WTC11 (cell line): ENCODE data around the gene ACTR6. TPM values are rescaled to one million over a fixed set of nuclear protein-coding genes. Genes with fewer than 3 reads are reported as not detected.

Experiments
- ATAC-seq: fragments of 200-7000 bp; cut with Tn5 transposase; 2 replicates; pipeline ENCODE4 v1.10.0; 2021; ENCODE audit warnings: mild to moderate bottlenecking, moderate library complexity
- CTCF ChIA-PET: fragments of 300-600 bp; sonication (Branson Sonifier 250); formaldehyde crosslinking; loops from one replicate; lab custom pipeline; 2021; ENCODE audit warnings: antibody characterized with exemption; lab: Charles Lee
- POLR2A ChIA-PET: fragments of 350-600 bp; sonication (Branson Sonifier 250); formaldehyde crosslinking; loops from one replicate; lab custom pipeline; 2021; ENCODE audit warnings: antibody characterized with exemption; lab: Charles Lee
- DNase-seq: peaks from one replicate; pipeline ENCODE4 v3.0.0; 2021; ENCODE audit warnings: low spot score
- H3K27ac Mint-ChIP-seq: 2 replicates; pipeline ENCODE4 v1.8.0; 2021; ENCODE audit warnings: mixed read lengths
- H3K27me3 Mint-ChIP-seq: 2 replicates; pipeline ENCODE4 v1.8.0; 2021; ENCODE audit warnings: low read depth, mild to moderate bottlenecking, moderate library complexity, mixed read lengths
- H3K36me3 Mint-ChIP-seq: 2 replicates; pipeline ENCODE4 v1.8.0; 2021; ENCODE audit warnings: mixed read lengths
- H3K4me1 Mint-ChIP-seq: 2 replicates; pipeline ENCODE4 v1.8.0; 2022; ENCODE audit warnings: mixed read lengths
- H3K4me3 Mint-ChIP-seq: 2 replicates; pipeline ENCODE4 v1.8.0; 2021; ENCODE audit warnings: mild to moderate bottlenecking, moderate library complexity, mixed read lengths
- H3K9me3 Mint-ChIP-seq: 2 replicates; pipeline ENCODE4 v1.8.0; 2021; ENCODE audit warnings: mixed read lengths
- EMX1 ChIP-seq: fragments of 250-450 bp; sonication (Bioruptor Pico); IDR thresholded peaks from 2 replicates; pipeline ENCODE4 v1.8.0; 2021; ENCODE audit warnings: mild to moderate bottlenecking
- FOXJ3 ChIP-seq: sonication (generic); formaldehyde crosslinking; IDR thresholded peaks from 2 replicates; pipeline ENCODE4 v1.9.0; 2021; ENCODE audit warnings: missing genetic modification reagents, mild to moderate bottlenecking, borderline replicate concordance
- GRHL2 ChIP-seq: fragments of 250-450 bp; sonication (Bioruptor Pico); IDR thresholded peaks from 2 replicates; pipeline ENCODE4 v1.8.0; 2022; ENCODE audit warnings: mild to moderate bottlenecking, moderate library complexity; ENCODE audit not compliant: insufficient replicate concordance, severe bottlenecking
- IRF2 ChIP-seq: sonication (generic); formaldehyde crosslinking; IDR thresholded peaks from 2 replicates; pipeline ENCODE4 v1.8.0; 2022; ENCODE audit warnings: low read depth, missing genetic modification reagents, borderline replicate concordance
- KAT7 ChIP-seq: sonication (generic); formaldehyde crosslinking; IDR thresholded peaks from 2 replicates; pipeline ENCODE4 v1.8.1; 2023; ENCODE audit warnings: missing genetic modification reagents, mild to moderate bottlenecking, borderline replicate concordance
- NFATC4 ChIP-seq: fragments of 250-450 bp; sonication (Bioruptor Pico); IDR thresholded peaks from 2 replicates; pipeline ENCODE4 v1.9.0; 2021; ENCODE audit warnings: mild to moderate bottlenecking
- NR3C1 ChIP-seq: sonication (generic); formaldehyde crosslinking; conservative IDR thresholded peaks from 2 replicates; pipeline ENCODE4 v1.8.1; 2023; ENCODE audit warnings: low read depth, mild to moderate bottlenecking, missing genetic modification reagents
- PRRX2 ChIP-seq: fragments of 250-450 bp; sonication (Bioruptor Pico); IDR thresholded peaks from 2 replicates; pipeline ENCODE4 v1.8.0; 2021; ENCODE audit warnings: mild to moderate bottlenecking
- SP1 ChIP-seq: sonication (generic); formaldehyde crosslinking; conservative IDR thresholded peaks from 2 replicates; pipeline ENCODE4 v1.8.1; 2022; ENCODE audit warnings: missing genetic modification reagents
- TP53 ChIP-seq: sonication (generic); formaldehyde crosslinking; IDR thresholded peaks from 2 replicates; pipeline ENCODE4 v1.8.1; 2023; ENCODE audit warnings: mild to moderate bottlenecking, missing genetic modification reagents
- ZNF121 ChIP-seq: sonication (generic); formaldehyde crosslinking; IDR thresholded peaks from 2 replicates; pipeline ENCODE4 v1.8.0; 2023; ENCODE audit warnings: missing genetic modification reagents
- ZNF219 ChIP-seq: sonication (generic); formaldehyde crosslinking; IDR thresholded peaks from 2 replicates; pipeline ENCODE4 v1.8.0; 2023; ENCODE audit warnings: missing genetic modification reagents, mild to moderate bottlenecking, borderline replicate concordance
- ZNF671 ChIP-seq: fragments of 250-450 bp; sonication (Bioruptor Pico); IDR thresholded peaks from 2 replicates; pipeline ENCODE4 v1.8.0; 2021; ENCODE audit warnings: mild to moderate bottlenecking
- total RNA-seq: library from RNA; stranded (reverse); gene quantifications from 3 replicates; pipeline ENCODE4 v1.2.3, GENCODE V29; 2021
- TF ChIP-seq, protein P1 (sequence below): sonication (generic); formaldehyde crosslinking; IDR thresholded peaks from 2 replicates; pipeline ENCODE4 v1.8.1; 2023; ENCODE audit warnings: mild to moderate bottlenecking, missing genetic modification reagents, moderate library complexity
- TF ChIP-seq, protein P2 (sequence below): sonication (generic); formaldehyde crosslinking; IDR thresholded peaks from 2 replicates; pipeline ENCODE4 v1.8.1; 2022; ENCODE audit warnings: missing genetic modification reagents, borderline replicate concordance
- TF ChIP-seq, protein P3 (sequence below): sonication (generic); formaldehyde crosslinking; IDR thresholded peaks from 2 replicates; pipeline ENCODE4 v1.8.0; 2022; ENCODE audit warnings: mild to moderate bottlenecking, missing genetic modification reagents
- TF ChIP-seq, protein P4 (sequence below): fragments of 250-450 bp; sonication (Bioruptor Pico); IDR thresholded peaks from 2 replicates; pipeline ENCODE4 v1.9.0; 2021; ENCODE audit warnings: mild to moderate bottlenecking, borderline replicate concordance
- TF ChIP-seq, protein P5 (sequence below): sonication (generic); formaldehyde crosslinking; IDR thresholded peaks from 2 replicates; pipeline ENCODE4 v1.8.1; 2023; ENCODE audit warnings: mild to moderate bottlenecking, missing genetic modification reagents
- TF ChIP-seq, protein P6 (sequence below): sonication (generic); formaldehyde crosslinking; IDR thresholded peaks from 2 replicates; pipeline ENCODE4 v1.8.1; 2022; ENCODE audit warnings: low read depth, missing genetic modification reagents, borderline replicate concordance
- TF ChIP-seq, protein P7 (sequence below): sonication (generic); formaldehyde crosslinking; IDR thresholded peaks from 2 replicates; pipeline ENCODE4 v1.8.0; 2022; ENCODE audit warnings: mild to moderate bottlenecking, missing genetic modification reagents

The ACTR6 gene
- total RNA-seq, 1 experiment from 2014 or later, result 37.6 TPM

DNA sequence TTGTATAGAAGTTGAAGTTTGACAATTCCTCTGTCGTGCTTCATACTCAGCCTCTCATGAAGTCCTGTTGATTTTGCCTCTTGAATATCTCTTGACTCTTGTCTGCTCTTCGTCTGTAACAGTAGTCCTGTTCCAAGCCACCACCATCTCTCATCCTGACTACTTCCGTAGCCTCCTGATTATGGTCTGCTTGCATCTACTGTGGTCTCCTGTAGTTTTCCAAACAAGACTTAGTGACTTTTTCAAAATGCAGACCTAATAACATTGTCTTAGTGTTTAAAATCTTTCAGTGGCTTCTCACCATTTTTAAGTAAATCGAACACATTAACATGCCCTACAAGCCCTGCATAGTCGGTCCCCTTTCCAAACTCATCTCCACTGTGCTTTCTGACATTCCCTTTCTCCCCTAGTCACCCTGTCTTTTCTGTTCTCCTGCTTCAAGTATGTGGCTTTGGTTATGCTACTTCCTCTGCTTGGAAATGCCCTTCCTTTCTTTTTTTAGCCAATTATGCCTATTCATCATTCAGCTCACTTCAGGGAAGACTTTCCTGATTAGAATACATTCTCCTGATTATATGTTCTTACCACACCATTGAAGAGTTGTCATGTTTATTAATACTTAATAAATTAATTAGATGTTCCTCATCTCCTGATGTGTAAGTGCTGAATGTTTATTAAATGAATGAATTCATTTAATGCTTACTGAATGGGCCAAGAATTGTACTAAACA, 68.4 kb downstream of the ACTR6 start:
- peaks cover 22% of the 10 kb centered on the region for H3K4me1 Mint-ChIP-seq
- no peaks in the 10 kb centered on the region for H3K27me3 Mint-ChIP-seq
- no peaks in the 10 kb centered on the region for H3K9me3 Mint-ChIP-seq
- H3K36me3 Mint-ChIP-seq, result no peaks in the 10 kb centered on the region
- TF ChIP-seq, protein P1, sequence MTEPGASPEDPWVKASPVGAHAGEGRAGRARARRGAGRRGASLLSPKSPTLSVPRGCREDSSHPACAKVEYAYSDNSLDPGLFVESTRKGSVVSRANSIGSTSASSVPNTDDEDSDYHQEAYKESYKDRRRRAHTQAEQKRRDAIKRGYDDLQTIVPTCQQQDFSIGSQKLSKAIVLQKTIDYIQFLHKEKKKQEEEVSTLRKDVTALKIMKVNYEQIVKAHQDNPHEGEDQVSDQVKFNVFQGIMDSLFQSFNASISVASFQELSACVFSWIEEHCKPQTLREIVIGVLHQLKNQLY (CRISPR knock-in tag), result no peak
- TF ChIP-seq, protein P2, sequence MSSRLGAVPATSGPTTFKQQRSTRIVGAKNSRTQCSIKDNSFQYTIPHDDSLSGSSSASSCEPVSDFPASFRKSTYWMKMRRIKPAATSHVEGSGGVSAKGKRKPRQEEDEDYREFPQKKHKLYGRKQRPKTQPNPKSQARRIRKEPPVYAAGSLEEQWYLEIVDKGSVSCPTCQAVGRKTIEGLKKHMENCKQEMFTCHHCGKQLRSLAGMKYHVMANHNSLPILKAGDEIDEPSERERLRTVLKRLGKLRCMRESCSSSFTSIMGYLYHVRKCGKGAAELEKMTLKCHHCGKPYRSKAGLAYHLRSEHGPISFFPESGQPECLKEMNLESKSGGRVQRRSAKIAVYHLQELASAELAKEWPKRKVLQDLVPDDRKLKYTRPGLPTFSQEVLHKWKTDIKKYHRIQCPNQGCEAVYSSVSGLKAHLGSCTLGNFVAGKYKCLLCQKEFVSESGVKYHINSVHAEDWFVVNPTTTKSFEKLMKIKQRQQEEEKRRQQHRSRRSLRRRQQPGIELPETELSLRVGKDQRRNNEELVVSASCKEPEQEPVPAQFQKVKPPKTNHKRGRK, result no peak
- TF ChIP-seq, protein P3, sequence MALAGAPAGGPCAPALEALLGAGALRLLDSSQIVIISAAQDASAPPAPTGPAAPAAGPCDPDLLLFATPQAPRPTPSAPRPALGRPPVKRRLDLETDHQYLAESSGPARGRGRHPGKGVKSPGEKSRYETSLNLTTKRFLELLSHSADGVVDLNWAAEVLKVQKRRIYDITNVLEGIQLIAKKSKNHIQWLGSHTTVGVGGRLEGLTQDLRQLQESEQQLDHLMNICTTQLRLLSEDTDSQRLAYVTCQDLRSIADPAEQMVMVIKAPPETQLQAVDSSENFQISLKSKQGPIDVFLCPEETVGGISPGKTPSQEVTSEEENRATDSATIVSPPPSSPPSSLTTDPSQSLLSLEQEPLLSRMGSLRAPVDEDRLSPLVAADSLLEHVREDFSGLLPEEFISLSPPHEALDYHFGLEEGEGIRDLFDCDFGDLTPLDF (CRISPR knock-in tag), result no peak
- TF ChIP-seq PRRX2 (no peak), ZNF121 (CRISPR knock-in tag) (no peak), TP53 (CRISPR knock-in tag) (no peak)
- TF ChIP-seq, protein P4, sequence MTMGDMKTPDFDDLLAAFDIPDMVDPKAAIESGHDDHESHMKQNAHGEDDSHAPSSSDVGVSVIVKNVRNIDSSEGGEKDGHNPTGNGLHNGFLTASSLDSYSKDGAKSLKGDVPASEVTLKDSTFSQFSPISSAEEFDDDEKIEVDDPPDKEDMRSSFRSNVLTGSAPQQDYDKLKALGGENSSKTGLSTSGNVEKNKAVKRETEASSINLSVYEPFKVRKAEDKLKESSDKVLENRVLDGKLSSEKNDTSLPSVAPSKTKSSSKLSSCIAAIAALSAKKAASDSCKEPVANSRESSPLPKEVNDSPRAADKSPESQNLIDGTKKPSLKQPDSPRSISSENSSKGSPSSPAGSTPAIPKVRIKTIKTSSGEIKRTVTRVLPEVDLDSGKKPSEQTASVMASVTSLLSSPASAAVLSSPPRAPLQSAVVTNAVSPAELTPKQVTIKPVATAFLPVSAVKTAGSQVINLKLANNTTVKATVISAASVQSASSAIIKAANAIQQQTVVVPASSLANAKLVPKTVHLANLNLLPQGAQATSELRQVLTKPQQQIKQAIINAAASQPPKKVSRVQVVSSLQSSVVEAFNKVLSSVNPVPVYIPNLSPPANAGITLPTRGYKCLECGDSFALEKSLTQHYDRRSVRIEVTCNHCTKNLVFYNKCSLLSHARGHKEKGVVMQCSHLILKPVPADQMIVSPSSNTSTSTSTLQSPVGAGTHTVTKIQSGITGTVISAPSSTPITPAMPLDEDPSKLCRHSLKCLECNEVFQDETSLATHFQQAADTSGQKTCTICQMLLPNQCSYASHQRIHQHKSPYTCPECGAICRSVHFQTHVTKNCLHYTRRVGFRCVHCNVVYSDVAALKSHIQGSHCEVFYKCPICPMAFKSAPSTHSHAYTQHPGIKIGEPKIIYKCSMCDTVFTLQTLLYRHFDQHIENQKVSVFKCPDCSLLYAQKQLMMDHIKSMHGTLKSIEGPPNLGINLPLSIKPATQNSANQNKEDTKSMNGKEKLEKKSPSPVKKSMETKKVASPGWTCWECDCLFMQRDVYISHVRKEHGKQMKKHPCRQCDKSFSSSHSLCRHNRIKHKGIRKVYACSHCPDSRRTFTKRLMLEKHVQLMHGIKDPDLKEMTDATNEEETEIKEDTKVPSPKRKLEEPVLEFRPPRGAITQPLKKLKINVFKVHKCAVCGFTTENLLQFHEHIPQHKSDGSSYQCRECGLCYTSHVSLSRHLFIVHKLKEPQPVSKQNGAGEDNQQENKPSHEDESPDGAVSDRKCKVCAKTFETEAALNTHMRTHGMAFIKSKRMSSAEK (CRISPR knock-in tag), result no peak
- TF ChIP-seq, protein P5, sequence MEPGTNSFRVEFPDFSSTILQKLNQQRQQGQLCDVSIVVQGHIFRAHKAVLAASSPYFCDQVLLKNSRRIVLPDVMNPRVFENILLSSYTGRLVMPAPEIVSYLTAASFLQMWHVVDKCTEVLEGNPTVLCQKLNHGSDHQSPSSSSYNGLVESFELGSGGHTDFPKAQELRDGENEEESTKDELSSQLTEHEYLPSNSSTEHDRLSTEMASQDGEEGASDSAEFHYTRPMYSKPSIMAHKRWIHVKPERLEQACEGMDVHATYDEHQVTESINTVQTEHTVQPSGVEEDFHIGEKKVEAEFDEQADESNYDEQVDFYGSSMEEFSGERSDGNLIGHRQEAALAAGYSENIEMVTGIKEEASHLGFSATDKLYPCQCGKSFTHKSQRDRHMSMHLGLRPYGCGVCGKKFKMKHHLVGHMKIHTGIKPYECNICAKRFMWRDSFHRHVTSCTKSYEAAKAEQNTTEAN (CRISPR knock-in tag), result no peak
- TF ChIP-seq, protein P6, sequence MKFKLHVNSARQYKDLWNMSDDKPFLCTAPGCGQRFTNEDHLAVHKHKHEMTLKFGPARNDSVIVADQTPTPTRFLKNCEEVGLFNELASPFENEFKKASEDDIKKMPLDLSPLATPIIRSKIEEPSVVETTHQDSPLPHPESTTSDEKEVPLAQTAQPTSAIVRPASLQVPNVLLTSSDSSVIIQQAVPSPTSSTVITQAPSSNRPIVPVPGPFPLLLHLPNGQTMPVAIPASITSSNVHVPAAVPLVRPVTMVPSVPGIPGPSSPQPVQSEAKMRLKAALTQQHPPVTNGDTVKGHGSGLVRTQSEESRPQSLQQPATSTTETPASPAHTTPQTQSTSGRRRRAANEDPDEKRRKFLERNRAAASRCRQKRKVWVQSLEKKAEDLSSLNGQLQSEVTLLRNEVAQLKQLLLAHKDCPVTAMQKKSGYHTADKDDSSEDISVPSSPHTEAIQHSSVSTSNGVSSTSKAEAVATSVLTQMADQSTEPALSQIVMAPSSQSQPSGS (CRISPR knock-in tag), result no peak
- TF ChIP-seq, protein P7, sequence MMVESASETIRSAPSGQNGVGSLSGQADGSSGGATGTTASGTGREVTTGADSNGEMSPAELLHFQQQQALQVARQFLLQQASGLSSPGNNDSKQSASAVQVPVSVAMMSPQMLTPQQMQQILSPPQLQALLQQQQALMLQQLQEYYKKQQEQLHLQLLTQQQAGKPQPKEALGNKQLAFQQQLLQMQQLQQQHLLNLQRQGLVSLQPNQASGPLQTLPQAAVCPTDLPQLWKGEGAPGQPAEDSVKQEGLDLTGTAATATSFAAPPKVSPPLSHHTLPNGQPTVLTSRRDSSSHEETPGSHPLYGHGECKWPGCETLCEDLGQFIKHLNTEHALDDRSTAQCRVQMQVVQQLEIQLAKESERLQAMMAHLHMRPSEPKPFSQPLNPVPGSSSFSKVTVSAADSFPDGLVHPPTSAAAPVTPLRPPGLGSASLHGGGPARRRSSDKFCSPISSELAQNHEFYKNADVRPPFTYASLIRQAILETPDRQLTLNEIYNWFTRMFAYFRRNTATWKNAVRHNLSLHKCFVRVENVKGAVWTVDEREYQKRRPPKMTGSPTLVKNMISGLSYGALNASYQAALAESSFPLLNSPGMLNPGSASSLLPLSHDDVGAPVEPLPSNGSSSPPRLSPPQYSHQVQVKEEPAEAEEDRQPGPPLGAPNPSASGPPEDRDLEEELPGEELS (CRISPR knock-in tag), result no peak
- TF ChIP-seq, all 79 proteins: peak for 0
- ChIA-PET CTCF (no interaction called here), POLR2A (no interaction called here)
- Mint-ChIP-seq H3K27ac (peak overlapping the region; percentile 33), H3K4me3 (peak overlapping the region; percentile 98)
- no peak for ATAC-seq
- no peak for DNase-seq

DNA sequence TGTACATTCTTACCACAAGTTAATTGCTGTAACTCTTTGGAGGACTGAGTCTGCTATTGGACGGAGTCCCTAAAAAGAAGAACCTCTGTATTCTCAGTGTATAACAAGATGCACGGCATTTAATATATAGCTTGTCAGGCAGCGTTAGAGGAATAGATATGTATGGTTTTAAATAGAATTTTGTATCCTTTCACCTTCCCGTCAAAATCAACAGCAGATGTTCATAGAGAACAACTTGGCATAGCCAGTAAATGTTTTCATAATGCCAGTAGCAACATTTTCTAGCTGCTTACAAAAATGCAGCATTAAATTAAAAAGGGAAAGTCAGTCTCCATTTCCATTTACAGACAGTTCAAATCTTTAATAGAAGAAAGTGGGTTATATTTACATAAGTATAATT, 73.2 kb downstream of the ACTR6 start:
- CTCF ChIA-PET, result no interaction called here
- POLR2A ChIA-PET, result interaction anchor here (0.5 to 0.6 kb wide), 2 partner anchors 28 to 174 kb away, joined by 3 to 4 read pairs; no protein-coding TSS in a partner anchor
- no peak overlapping the region for H3K4me3 Mint-ChIP-seq
- TF ChIP-seq, protein P5 (CRISPR knock-in tag), result no peak
- TF ChIP-seq FOXJ3 (CRISPR knock-in tag) (no peak), ZNF671 (CRISPR knock-in tag) (no peak), SP1 (no peak), NR3C1 (CRISPR knock-in tag) (no peak), ZNF219 (CRISPR knock-in tag) (no peak), KAT7 (CRISPR knock-in tag) (no peak), GRHL2 (CRISPR knock-in tag) (no peak), NFATC4 (CRISPR knock-in tag) (no peak), IRF2 (CRISPR knock-in tag) (no peak), EMX1 (CRISPR knock-in tag) (no peak)

More for the DNA sequence above, 73.2 kb downstream of the ACTR6 start:
- ATAC-seq, result no peak
- Mint-ChIP-seq H3K4me1 (peaks cover 12% of the 10 kb centered on the region), H3K36me3 (peaks cover 3% of the 10 kb centered on the region), H3K27ac (no peak overlapping the region), H3K27me3 (no peaks in the 10 kb centered on the region), H3K9me3 (no peaks in the 10 kb centered on the region; the same call in 1 of the 2 replicates)
- DNase-seq, result no peak
